HepG2 (cell line): Measurements from ENCODE around the gene ALG8. TPM values are rescaled to one million over a fixed set of nuclear protein-coding genes. Genes with fewer than 3 reads are reported as not detected.

Experiments used
- AGO1 ChIP-seq: fragments of 200-400 bp; formaldehyde crosslinking; IDR thresholded peaks from 2 replicates; pipeline ENCODE4 v1.6.1; 2017; ENCODE audit warnings: mild to moderate bottlenecking, low read depth, low read length, moderate library complexity; ENCODE audit not compliant: poor library complexity, severe bottlenecking
- GFI1 ChIP-seq: sonication (generic); formaldehyde crosslinking; IDR thresholded peaks from 2 replicates; pipeline ENCODE4 v1.5.0; 2020; ENCODE audit warnings: missing genetic modification reagents, mild to moderate bottlenecking, borderline replicate concordance
- GMEB2 ChIP-seq: IDR thresholded peaks from 2 replicates; pipeline ENCODE4 v1.6.1; 2016; ENCODE audit warnings: missing biosample characterization, missing genetic modification reagents, low read depth
- LRRFIP1 ChIP-seq: sonication (generic); formaldehyde crosslinking; conservative IDR thresholded peaks from 2 replicates; pipeline ENCODE4 v1.4.0; 2020; ENCODE audit warnings: missing genetic modification reagents
- MZF1 ChIP-seq: sonication (generic); formaldehyde crosslinking; IDR thresholded peaks from 2 replicates; pipeline ENCODE4 v1.8.1; 2023; ENCODE audit warnings: mild to moderate bottlenecking, missing genetic modification reagents, borderline replicate concordance
- PRPF4 ChIP-seq: fragments of 200-400 bp; formaldehyde crosslinking; IDR thresholded peaks from 2 replicates; pipeline ENCODE4 v1.6.1; 2016; ENCODE audit warnings: low read length, low read depth; ENCODE audit not compliant: poor library complexity, severe bottlenecking
- RFXANK ChIP-seq: IDR thresholded peaks from 2 replicates; pipeline ENCODE4 v1.6.1; 2016
- SKI ChIP-seq: fragments of 450-650 bp; IDR thresholded peaks from one replicate; pipeline ENCODE4 v1.6.1; 2018; ENCODE audit warnings: mild to moderate bottlenecking; ENCODE audit not compliant: partially characterized antibody
- SMAD9 ChIP-seq: sonication (generic); formaldehyde crosslinking; IDR thresholded peaks from 2 replicates; pipeline ENCODE4 v1.5.1; 2020; ENCODE audit warnings: mild to moderate bottlenecking, missing genetic modification reagents
- TEF ChIP-seq: sonication (generic); formaldehyde crosslinking; IDR thresholded peaks from 2 replicates; pipeline ENCODE4 v1.5.0; 2020; ENCODE audit warnings: missing genetic modification reagents
- TGIF2 ChIP-seq: IDR thresholded peaks from 2 replicates; pipeline ENCODE4 v1.6.1; 2016; ENCODE audit warnings: control low read depth, missing compliant biosample characterization
- ZNF282 ChIP-seq: fragments of 450-650 bp; IDR thresholded peaks from 2 replicates; pipeline ENCODE4 v1.6.1; 2018; ENCODE audit not compliant: partially characterized antibody
- ZNF292 ChIP-seq: sonication (generic); formaldehyde crosslinking; IDR thresholded peaks from 2 replicates; pipeline ENCODE4 v1.8.1; 2022; ENCODE audit warnings: mild to moderate bottlenecking, low read depth, missing genetic modification reagents, borderline replicate concordance
- ZNF501 ChIP-seq: sonication (generic); formaldehyde crosslinking; IDR thresholded peaks from 2 replicates; pipeline ENCODE4 v1.5.1; 2020; ENCODE audit warnings: mild to moderate bottlenecking, moderate library complexity, missing genetic modification reagents
- ZNF547 ChIP-seq: sonication (generic); formaldehyde crosslinking; IDR thresholded peaks from 2 replicates; pipeline ENCODE4 v1.5.1; 2020; ENCODE audit warnings: mild to moderate bottlenecking, missing genetic modification reagents
- ZNF576 ChIP-seq: sonication (generic); formaldehyde crosslinking; IDR thresholded peaks from 2 replicates; pipeline ENCODE4 v1.4.0; 2020; ENCODE audit warnings: mild to moderate bottlenecking, missing genetic modification reagents
- ZNF678 ChIP-seq: sonication (generic); formaldehyde crosslinking; IDR thresholded peaks from 2 replicates; pipeline ENCODE4 v1.4.0; 2020; ENCODE audit warnings: mild to moderate bottlenecking, missing genetic modification reagents
- ZNF704 ChIP-seq: sonication (generic); formaldehyde crosslinking; IDR thresholded peaks from 2 replicates; pipeline ENCODE4 v1.8.1; 2023; ENCODE audit warnings: mild to moderate bottlenecking, inconsistent platforms, moderate library complexity, missing genetic modification reagents, borderline replicate concordance
- ZNF800 ChIP-seq: sonication (generic); formaldehyde crosslinking; IDR thresholded peaks from 2 replicates; pipeline ENCODE4 v1.4.0; 2020; ENCODE audit warnings: missing genetic modification reagents
- polyA plus RNA-seq, 8 experiments: library from polyadenylated mRNA; depleted of rRNA in 3 of 8; stranded (reverse) in 7 of 8; unstranded in 1 of 8; fragments of >200 nt; fragmentation: Illumina TruSeq in 4 of 8; extraction: Trizol in 4 of 8; gene quantifications; 2 replicates each; pipeline versions ENCODE4 v1.2.1 to v1.2.3, GENCODE V29; 2011 to 2016; ENCODE audit warnings: low read depth in 4 of 8, missing spikeins in 1 of 8, mixed read lengths in 1 of 8; ENCODE audit not compliant: insufficient read depth in 1 of 8
- total RNA-seq, 5 experiments: library from RNA; depleted of rRNA; stranded (reverse); fragments of >200 nt; fragmentation: Illumina TruSeq; extraction: Trizol; gene quantifications; 2 replicates each; pipeline ENCODE4 v1.2.3, GENCODE V29; 2016; ENCODE audit warnings: low read depth in 1 of 5

Gene ALG8
- total and polyA plus RNA-seq, 2 of the 13 experiments (the other 11 are each of a cell fraction or from before 2014, with no cell fraction given): 75.8 to 88.0 TPM

GRCh38 chr11:78079232-78080083 lies 60.0 kb downstream of the ALG8 start, which contains the start of gene NDUFC2 (continued):
- TF ChIP-seq ZNF678 (no peak), AGO1 (peak; percentile 41), ZNF282 (no peak), SMAD9 (no peak; the same call in 1 of the 2 replicates), GFI1 (CRISPR knock-in tag) (peak; percentile 50; the same call in 1 of the 2 replicates), TGIF2 (CRISPR knock-in tag) (peak; percentile 91), PRPF4 (no peak), TEF (CRISPR knock-in tag) (no peak), GMEB2 (CRISPR knock-in tag) (peak; percentile 98), SKI (no peak), ZNF576 (no peak), ZNF292 (CRISPR knock-in tag) (peak; percentile 58), ZNF547 (CRISPR knock-in tag) (peak; percentile 95), LRRFIP1 (CRISPR knock-in tag) (0 out of 2 replicates have a peak, but pooled peaks have one; percentile 49), ZNF501 (peak; percentile 94), ZNF800 (CRISPR knock-in tag) (peak; percentile 41; the same call in 1 of the 2 replicates), MZF1 (CRISPR knock-in tag) (no peak), ZNF704 (CRISPR knock-in tag) (peak; percentile 84), RFXANK (CRISPR knock-in tag) (no peak)
